ENCODE results near the gene SELENON.

SELENON gene

DNA sequence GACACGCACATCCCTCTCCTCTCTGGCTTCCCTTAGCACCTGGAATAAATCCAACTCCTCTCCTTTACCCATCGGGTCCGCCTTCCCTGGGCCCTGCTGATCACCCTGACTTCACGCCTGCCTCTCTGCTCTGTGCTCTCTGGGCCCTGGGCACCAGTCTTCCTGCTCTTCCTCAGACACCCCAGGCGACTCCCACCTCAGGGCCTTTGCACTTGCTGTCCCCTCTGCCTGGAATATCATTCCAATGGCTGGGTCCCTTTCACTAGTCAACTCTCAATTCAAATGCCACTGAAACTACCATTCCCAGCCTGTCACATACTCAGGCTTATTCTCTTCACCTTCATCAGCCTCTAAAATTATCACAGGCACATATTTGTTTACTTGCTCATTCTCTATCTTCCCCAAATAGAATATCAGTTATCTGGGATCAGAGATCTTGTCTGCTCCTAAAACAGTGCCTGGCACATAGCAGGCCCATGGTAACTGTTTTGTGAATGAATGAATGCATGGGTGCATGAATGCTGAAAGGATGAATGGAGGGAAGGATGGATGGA lies 27.2 kb upstream of the SELENON start:
- no peak overlapping the region for H3K4me3 ChIP-seq (ENCODE audit: low read depth, low read length)
- in situ Hi-C loops (cut with HindIII; ENCODE audit: low pct_ligation_motif_present, low sequenced_read_pairs): no loop called here
- H3K27me3 ChIP-seq (replicated peaks): no peaks in the 10 kb centered on the region
- H3K27ac ChIP-seq: no peak overlapping the region
- no peak for DNase-seq
- H3K36me3 ChIP-seq (replicated peaks): no peaks in the 10 kb centered on the region
- TF ChIP-seq, protein P1, sequence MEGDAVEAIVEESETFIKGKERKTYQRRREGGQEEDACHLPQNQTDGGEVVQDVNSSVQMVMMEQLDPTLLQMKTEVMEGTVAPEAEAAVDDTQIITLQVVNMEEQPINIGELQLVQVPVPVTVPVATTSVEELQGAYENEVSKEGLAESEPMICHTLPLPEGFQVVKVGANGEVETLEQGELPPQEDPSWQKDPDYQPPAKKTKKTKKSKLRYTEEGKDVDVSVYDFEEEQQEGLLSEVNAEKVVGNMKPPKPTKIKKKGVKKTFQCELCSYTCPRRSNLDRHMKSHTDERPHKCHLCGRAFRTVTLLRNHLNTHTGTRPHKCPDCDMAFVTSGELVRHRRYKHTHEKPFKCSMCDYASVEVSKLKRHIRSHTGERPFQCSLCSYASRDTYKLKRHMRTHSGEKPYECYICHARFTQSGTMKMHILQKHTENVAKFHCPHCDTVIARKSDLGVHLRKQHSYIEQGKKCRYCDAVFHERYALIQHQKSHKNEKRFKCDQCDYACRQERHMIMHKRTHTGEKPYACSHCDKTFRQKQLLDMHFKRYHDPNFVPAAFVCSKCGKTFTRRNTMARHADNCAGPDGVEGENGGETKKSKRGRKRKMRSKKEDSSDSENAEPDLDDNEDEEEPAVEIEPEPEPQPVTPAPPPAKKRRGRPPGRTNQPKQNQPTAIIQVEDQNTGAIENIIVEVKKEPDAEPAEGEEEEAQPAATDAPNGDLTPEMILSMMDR (IDR thresholded peaks at IDR 0.05; ENCODE audit: low read depth, low read length, missing control alignments): no peak

DNA sequence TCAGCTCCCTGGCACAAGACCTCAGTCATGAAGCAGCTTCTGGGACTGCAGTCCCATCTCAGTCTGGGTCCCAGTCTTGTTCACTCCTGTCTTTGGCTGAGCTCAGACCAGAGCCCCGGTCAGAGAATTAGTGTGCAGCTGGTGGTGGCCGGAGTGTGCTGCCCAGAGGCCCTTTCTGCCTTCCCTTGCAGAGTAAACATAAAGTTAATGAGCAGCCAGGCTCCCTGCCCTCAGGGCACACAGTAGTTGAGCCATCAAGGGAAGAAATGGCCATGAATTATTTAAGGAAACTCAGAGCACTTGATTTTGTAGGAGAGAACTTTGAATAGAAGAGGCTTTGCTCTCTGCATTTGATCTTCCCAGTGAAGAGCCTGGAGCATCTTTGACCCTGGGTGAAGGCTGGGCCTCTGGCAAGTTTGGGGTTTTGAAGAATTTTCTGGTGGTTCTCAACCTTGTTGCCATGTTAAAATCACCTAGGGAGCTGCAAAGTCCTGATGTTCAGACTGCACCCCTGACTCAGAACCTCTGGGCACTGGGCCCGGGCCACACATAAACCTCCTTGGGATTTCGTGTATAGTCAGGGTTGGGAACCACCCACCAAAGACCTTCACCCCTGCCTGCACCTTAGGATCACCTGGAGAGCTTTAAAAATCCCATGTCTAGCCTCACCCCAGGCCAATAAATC lies 26.4 kb upstream of the SELENON start:
- DNase-seq: no peak
- no peak overlapping the region for H3K4me3 ChIP-seq (ENCODE audit: low read depth, low read length)
- TF ChIP-seq, protein P1 (IDR thresholded peaks at IDR 0.05; ENCODE audit: low read depth, low read length, missing control alignments): no peak
- H3K27ac ChIP-seq: no peak overlapping the region
- H3K27me3 ChIP-seq (replicated peaks): no peaks in the 10 kb centered on the region
- no peaks in the 10 kb centered on the region for H3K36me3 ChIP-seq (replicated peaks)
- in situ Hi-C loops (cut with HindIII; ENCODE audit: low pct_ligation_motif_present, low sequenced_read_pairs): no loop called here

DNA sequence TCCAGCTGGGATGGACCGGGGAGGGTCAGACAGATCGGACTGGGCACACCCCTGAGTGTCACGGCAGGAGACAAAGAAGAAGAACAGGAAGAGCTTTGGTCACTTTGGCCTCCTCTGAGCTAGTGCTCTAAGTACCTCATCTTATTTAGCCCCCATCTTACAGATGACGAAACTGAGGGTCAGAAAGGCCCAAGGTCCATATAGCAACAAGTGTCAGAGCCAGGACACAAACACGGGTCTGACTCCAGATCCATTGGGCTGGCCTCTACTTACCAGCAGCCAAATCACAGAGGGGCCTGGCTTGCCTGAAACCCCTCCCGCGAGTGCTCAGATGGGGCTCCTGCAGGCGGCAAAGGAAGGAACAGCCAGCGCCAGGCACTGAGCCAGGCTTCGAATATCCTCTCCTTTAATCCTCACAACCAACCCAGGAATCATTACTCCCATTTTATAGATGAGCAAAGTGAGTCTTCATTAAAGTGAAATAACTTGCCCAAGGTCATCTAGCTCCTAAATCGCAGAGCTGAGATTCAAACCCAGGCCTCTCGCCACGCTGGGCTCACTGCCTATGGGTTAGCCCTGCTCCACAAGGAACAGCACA lies 25.7 kb upstream of the SELENON start:
- in situ Hi-C loops (cut with HindIII; ENCODE audit: low pct_ligation_motif_present, low sequenced_read_pairs): no loop called here
- Histone ChIP-seq H3K27ac (no peak overlapping the region), H3K27me3 (replicated peaks) (no peaks in the 10 kb centered on the region), H3K4me3 (ENCODE audit: low read depth, low read length) (no peak overlapping the region), H3K36me3 (replicated peaks) (no peaks in the 10 kb centered on the region)
- TF ChIP-seq, protein P1 (IDR thresholded peaks at IDR 0.05; ENCODE audit: low read depth, low read length, missing control alignments): no peak
- DNase-seq: no peak

DNA sequence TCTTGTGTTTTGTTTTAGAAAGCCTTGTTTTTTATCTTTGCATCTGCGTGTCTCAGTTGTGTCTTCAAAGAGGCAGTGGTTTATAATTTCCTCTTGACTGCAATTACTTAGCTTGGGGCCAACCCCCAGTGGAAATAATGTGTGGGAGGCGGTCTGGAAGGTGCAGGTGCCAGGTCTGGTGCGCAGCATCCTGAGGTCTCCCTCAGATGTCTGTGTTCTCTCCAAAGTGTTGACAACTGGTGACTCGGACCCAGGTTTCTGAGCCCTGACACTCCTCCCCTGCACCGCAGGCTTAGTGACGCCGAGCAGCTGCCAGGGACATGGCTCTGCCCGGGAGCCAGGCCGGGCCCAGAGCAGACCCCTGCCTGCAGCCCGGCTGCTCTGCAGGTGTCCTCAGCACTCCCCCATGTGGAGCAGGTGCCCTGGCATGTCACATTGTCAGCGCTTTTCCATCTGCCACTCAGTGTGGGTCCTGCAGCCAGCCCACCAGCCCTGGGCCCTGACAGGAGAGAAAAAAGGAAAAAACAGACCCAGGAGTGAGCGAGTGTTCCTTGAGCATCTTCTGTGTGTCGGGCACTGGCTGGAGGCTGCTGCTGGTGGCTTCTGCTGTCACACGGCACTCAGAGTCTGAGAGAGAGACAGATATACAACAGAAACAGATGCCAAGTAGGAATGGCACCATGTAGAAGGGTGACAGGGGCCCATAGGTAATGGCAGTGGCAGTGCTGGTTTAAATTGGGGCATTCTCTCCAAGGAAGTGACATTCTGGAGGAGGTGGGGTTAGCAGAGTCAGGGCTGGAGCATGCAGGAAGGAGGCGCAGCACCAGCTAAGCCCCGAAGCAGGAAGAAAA lies 24.8 kb upstream of the SELENON start:
- no peaks in the 10 kb centered on the region for H3K36me3 ChIP-seq (replicated peaks)
- no peak overlapping the region for H3K4me3 ChIP-seq (ENCODE audit: low read depth, low read length)
- TF ChIP-seq, protein P1 (IDR thresholded peaks at IDR 0.05; ENCODE audit: low read depth, low read length, missing control alignments): no peak
- no peak overlapping the region for H3K27ac ChIP-seq
- H3K27me3 ChIP-seq (replicated peaks): no peaks in the 10 kb centered on the region
- no peak for DNase-seq
- in situ Hi-C loops (cut with HindIII; ENCODE audit: low pct_ligation_motif_present, low sequenced_read_pairs): loop anchor here (25.0 kb wide), 1 partner anchor 163 kb away; the partner anchor contains the start of gene MAN1C1

DNA sequence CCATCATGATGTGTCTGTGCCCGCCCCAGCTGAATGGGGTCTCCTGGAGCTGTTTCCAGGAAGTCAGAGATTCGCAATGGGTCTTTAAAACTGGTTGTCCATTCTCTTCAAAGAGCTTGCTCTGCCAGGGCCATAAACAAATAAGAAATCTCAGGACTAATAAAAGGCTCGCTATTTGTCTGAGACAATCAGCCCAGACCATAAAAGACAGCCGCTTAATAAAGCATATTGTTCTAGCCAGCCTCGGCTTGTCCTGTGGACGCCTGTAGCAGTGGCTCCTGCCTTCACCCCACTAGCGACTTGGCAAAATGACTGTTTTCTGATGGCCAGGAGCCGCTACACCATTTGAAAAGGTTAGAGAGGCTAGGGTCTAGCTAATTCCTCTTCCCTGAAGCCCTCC lies 20.6 kb upstream of the SELENON start:
- DNase-seq: no peak
- no peaks in the 10 kb centered on the region for H3K27me3 ChIP-seq (replicated peaks)
- H3K36me3 ChIP-seq (replicated peaks): no peaks in the 10 kb centered on the region
- in situ Hi-C loops (cut with HindIII; ENCODE audit: low pct_ligation_motif_present, low sequenced_read_pairs): loop anchor here (25.0 kb wide), 1 partner anchor 167 kb away; the partner anchor contains the start of gene MAN1C1
- TF ChIP-seq, protein P1 (IDR thresholded peaks at IDR 0.05; ENCODE audit: low read depth, low read length, missing control alignments): no peak
- H3K4me3 ChIP-seq (ENCODE audit: low read depth, low read length): no peak overlapping the region
- H3K27ac ChIP-seq: no peak overlapping the region

Measured in brain microvascular endothelial cell (primary cell).